SW 1271 (cell line): ENCODE data around the gene USP2.
"Not testable (repeated sequence)": the region's sequence is repeated elsewhere in the genome, so short reads cannot be mapped to it uniquely, and the experiment has no call there.

ENCODE experiments used
- DNase-seq, 2 experiments: peaks; one replicate each; lab custom pipeline; 2025; lab: John Stamatoyannopoulos, UW

Gene USP2

DNA sequence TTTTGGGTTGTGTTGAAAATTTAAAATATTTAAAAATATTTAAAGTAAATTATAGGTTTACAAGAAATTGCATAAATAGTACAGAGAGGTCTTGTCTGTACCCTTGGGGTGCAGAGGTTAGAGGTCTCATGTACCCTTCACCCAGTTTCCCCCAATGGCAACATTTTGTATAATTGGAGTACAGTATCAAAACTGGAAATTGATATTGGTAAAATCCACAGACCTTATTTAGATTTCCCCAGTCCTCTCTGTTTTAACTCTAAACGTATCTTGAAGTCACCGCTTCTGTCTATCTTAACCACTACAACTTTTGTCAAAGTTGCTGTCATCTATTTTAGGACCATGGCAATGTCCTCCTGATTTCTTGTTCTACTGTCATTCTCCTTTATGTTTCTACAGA is 30.6 kb upstream of the USP2 start:
- DNase-seq: no peak

DNA sequence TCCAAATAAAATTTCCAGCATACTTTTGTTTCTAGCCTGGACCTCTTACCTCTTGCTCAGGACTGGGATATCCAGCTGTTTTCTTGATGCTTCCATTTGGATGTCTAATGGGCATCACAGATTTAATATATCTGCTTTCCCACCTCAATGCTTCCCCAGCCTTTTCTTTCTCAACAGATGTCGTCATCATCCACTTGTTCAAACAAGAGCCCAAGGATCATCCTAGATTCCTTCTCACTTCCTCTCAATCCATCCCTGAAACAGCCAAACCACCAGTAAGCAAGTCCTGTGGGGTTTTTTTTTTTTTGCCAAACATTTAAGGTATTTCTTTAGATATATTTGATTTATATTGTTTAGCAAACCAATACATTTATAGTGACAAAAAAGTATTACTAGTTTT is 29.0 kb upstream of the USP2 start:
- no peak for DNase-seq

DNA sequence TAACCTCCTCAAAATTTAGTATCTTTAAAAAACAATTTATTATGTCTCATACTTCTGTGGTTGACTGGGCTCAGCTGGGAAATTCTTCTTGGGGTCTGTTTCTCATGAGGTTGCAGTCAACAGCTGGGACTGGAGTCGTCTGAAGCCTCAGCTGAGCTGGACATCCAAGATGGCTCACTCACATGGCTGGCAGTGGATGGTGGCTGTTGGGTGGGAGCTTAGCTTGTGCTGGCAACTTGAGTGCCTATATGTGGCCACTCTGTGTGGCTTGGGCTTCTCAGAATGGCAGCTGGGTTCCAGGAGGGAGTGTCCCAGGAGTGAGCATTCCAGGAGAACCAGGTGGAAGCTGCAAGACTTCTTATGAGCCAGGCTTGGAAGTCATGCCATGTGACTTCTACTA is 28.2 kb upstream of the USP2 start:
- no peak for DNase-seq

DNA sequence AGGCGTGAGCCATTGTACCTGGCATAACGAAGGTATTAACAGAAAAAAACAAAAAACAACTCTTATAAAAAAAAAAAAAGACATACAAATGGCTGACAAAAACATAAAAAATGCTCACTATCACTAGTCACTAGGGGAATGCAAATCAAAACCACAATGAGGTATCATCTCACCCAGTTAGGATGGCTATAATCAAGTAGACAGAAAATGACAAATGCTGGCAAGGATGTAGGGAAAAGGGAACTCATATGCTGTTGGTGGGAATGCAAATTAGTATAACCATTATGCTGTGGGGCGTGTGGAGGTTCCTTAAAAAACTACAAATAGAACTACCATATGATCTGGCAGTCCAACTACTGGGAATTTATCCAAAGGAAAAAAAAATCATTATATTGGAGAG is 24.5 kb upstream of the USP2 start:
- no peak for DNase-seq

DNA sequence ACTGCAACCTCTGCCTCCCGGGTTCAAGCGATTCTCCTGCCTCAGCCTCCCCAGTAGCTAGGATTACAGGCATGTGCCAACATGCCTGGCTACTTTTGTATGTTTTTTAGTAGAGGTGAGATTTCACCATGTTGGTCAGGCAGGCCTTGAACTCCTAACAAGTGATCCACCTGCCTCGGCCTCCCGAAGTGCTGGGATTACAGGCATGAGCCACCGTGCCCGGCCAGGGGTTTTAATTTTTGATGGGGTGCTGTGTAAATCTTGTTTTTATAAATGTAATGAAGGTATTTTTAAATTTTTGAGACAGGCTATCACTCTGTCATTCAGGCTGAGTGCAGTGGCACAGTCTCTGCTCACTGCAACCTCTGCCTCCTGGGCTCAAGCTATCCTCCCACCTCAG is 24.0 kb upstream of the USP2 start:
- DNase-seq: not testable (repeated sequence)

DNA sequence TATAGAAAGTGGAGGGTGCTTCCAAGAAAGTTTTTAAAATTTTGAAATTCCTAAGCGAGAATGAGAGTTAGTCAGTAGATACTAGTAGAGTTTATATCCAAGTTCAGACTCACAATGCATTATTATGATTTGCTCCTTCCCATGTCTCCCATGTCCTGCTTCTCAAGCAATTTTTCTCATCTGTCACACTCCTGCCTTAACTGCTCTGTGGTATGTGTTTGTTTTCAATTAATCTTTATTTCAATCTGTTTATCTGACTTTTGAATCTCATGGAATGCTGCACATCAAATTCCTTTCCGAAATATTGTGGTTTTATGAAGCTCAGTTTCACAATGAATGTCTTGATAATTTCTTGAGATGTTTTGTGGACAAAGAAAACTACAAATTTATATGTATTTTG is 23.4 kb upstream of the USP2 start:
- no peak for DNase-seq

DNA sequence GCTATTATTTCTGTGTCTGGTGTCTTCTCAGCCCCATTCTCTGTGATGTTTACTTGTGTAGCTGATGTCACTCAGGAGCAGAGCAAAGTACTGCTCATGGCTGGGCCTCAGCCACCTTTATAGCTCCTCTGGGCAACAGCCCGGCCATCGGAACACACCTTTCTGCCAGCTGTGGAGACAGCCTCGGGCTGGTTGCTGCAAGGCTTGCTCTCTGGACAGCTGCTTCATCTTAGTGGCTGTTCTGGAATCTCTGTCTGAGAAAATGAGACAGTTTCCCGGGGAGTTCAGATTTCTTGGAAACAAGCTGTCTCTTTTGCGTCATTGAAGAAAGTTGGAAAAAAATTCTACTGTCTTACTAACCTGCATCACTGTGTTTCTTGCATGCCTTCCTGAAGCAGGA is 21.5 kb upstream of the USP2 start:
- no peak for DNase-seq

DNA sequence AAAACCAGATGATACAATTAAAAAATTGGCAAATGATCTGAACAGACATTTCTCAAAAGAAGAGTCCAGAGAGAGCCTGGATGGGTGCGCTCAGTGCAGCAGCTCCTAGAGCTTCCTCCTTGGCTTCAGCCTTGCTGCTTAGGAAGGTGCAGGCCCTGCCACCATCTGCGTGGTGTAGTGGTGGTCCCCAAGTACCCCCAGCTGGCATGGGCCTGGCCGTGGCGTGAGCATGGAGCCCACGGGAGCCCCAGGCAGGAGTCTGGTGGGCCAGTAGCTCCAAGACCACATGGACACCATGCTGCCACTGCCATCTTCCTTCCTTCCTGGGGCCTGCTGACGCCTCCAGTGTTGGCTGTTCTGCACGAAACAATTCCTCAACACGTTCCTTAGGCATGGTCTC is 21.0 kb upstream of the USP2 start:
- no peak for DNase-seq

DNA sequence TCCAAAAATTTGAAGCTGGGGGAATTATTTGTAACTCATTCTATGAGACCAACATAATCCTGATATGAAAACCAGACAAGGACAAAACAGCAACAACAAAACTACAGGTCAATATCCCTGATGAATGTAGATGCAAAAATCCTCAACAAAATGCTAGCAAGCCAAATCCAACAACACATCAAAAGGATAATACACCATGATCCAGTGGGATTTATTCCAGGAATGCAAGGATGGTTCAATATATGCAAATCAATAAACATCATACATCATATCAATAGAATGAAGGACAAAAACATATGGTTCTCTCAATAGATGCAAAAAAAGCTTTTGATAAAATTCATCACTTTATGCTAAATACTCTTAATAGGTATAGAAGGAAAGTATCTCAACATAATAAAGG is 19.4 kb upstream of the USP2 start:
- no peak for DNase-seq

DNA sequence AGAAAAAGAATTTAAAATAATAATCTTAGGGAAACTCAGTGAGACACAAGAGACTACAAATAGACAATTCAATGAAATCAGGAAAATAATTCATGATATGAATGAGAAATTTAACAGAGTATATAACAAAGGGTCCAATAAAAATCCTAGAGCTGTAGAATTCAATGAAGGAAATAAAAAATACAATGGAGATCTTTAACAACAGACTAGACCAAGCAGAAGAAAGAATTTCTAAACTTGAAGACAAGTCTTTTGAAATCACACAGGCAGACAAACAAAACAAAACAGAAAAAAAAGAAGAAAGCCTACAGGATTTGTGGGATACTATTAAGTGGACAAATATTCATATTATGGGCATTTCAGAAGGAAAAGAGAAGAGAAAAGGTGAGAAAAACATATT is 16.2 kb upstream of the USP2 start:
- no peak for DNase-seq

DNA sequence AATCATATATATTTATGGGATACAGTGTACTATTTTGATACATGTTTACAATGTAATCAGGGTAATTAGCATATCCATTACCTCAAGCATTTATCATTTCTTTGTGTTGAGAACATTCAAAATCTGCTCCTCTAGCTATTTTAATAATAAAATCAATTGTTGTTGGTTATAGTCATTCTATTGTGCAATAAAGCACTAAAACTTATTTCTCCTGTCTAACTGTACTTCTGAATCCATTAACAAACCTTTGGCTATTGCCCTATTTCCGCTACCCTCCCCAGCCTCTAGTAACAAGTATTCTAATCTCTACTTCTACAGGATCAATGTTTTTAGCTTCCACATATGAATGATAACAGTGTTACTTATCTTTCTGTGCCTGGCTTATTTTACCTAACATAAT is 15.3 kb upstream of the USP2 start:
- DNase-seq: no peak

DNA sequence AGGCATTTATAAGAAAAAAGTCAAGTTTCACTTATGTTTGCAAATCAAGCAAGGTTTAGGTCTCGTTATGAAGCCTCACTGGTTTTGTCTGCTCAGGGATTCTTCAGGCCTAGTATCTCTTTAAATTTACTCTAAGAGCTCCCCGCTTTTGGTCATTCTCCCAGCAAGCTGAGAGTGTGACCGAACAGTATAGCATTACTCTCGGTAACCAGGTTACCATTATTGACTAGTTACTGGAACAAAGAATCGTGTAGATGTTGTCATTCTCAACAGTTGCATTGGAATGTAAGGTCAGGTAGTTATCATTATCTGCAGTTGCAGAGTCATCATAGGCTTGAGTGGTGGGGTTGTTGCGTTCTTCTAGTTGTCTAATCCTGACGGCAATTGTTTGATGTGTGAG is 9.8 kb upstream of the USP2 start:
- DNase-seq: no peak

DNA sequence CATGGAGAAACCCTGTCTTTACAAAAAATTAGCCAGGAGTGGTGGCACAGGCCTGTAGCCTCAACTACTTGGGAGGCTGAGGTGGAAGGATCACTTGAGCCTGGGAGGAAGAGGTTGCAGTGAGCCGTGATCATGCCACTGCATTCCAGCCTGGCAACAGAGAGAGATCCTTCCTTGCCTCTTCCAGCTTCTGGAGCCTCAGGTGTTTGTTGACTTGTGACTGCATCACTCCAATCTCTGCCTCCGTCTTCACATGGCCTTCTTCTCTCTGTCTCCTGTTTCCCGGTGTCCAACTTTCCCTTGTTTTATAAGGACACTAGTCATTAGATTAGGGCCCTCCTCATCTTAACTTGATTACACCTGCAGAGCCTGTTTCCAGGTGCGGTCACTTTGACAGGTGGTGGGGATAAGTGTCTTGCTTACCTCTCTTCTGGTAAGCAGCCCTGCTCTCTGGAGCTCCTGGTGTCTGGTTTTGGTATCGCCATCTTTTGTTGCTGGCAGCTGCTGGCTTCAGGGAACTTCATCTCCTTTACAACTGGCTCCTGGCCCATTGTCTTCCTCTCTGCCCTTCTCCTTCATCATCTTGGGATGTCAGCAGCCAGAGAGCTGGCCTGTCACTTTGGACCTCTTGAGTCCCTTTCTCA is 8.2 kb upstream of the USP2 start:
- peak in 1 of 2 experiments; percentile 8 for DNase-seq

DNA sequence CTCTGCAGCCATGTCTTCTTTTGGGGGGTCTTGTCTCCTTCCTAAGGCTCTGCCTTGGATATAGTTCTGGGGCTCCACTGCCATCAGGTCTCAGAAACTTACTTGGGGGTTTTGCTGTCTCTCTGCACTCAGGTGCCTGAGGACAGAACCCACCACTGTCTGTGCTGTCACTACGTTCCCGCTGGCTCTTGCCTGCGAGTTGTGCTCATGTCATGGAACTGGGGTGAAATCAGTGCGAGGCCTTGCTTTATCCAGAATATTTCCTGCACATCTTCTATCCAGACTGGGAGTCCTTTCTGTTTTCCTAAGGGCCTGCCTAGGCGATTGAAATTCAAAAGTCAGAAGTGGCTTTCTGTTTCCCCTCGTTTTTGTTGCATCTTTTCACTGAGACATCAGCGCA is 6.6 kb upstream of the USP2 start:
- DNase-seq: no peak

DNA sequence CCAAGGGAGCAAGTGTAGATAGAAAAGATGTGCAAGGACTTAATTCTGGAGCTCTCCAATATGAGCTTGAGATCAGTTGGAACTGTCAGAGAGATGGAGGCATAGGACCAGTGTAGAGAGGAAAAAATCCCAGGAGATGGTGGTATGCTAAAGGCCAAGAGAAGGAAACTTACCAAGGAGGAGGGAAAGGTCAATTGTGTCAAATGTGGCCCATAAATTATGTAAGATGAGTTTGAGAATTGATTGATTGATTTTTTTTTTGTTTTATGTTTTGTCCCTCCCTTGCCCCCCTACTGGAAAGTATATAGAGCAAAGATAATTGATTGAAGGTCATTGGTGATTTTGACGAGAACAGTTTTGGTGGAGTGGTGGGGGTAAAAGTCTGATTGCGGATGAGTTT is 2.8 kb upstream of the USP2 start:
- no peak for DNase-seq

DNA sequence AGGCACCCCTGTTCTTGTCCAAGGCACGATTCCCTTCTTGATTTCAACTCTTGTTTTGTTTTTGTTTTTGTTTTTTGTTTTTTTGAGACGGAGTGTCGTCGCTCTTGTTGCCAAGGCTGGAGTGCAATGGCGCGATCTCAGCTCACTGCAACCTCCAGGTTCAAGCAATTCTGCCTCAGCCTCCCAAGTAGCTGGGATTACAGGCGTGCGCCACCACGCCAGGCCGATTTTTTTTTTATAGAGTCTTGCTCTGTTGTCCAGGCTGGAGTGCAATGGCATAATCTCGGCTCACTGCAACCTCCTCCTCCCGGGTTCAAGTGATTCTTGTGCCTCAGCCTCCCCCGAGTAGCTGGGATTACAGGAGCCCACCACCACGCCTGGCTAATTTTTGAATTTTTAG is 1.0 kb upstream of the USP2 start:
- not testable (repeated sequence) for DNase-seq

DNA sequence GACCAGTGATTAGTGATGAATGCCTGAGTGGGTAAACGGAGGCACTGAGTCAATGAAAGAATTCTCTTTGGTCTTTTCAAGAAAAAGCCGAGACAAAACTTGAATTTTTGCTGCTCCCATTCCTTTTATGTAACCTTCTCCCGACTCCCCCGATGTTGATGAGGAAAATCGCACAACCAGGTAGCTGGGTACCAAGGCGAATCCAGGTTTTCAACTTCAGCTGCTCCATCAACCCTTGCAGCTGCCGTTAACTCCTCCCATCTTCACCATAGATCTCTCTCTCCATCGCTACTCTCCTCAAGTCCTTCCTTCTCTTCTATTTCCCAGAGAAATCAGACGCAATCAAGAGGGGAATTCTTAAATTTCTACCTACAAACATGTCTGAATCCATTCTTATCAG is 611 bp upstream of the USP2 start:
- no peak for DNase-seq

DNA sequence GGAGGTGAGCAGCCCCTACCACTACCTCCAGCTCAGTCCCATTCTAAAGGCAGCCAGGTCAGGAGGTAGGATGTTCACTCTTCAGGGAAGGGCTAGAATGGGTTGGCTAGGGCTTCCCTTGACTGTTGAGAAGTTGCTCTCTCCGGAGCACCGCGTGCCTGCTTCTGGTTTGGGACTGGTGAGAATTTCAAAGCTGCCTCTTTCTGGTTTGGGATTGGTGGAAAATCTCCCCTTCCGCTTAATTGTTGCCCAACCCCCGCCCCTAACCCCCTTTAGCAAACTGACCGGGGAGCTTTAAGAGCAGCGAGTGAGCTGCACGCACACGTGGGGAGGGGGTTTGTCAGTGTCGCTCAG is 686 bp downstream of the USP2 start:
- no peak for DNase-seq

DNA sequence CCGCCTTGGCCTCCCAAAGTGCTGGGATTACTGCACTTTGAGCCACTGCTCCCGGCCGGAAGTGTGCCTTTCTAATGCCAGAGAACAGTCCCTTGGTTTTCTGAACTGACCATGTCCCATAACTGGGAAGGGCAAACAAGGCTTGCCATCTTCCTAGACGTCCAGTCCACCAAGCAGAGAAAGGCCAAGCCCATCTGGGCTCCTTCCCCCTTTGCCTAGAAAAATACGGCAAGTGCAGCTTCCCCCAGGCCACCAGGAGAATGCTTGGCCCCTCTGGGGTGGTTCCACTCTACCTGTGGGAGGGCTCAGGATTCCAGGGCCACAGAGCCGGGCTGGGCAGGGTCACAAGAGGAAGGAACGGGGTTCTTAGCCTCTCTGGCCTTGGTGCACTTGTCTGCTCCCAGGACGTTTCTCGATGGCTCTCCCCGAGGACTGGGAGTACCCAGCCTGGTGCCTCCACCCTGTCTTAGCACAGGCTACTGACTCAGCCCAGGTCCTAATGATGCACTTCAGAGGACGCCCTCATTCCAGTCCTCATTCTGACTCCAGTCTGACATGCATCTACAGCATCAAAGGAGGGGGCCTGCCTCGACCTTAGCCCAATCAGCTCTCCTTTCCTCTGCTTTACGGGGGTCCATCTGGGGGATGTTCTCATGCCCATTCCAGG is 1.2 kb downstream of the USP2 start:
- DNase-seq: no peak

DNA sequence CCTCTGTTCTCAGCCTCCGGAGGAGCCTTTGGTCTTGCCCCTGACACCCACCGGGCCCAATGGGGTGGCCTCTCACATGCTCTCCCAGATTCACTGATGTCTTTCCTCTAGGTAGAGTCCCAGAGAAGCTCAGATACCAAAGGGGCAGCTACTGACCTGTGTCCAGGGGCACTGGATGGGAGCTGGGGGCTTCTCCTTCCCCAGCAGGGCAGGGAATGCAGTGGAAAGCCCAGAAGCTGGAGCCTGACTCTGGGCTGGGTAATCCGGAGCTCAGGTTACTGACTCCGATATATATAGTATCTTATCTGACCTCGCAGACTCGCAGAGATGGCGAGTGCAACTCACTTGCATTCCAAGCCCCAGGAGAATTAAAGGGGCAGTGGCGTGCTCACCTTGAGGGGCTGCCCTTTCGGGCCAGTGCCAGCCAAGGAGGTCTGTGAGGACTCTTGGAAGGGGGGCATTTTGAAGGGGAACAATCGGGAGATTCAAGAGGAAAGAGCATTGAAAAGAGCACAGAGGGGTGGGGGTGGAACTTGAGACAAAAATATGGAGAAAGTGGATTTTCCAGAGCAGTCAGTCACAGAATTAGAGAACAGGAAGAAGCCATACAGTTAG is 2.5 kb downstream of the USP2 start:
- DNase-seq: no peak

DNA sequence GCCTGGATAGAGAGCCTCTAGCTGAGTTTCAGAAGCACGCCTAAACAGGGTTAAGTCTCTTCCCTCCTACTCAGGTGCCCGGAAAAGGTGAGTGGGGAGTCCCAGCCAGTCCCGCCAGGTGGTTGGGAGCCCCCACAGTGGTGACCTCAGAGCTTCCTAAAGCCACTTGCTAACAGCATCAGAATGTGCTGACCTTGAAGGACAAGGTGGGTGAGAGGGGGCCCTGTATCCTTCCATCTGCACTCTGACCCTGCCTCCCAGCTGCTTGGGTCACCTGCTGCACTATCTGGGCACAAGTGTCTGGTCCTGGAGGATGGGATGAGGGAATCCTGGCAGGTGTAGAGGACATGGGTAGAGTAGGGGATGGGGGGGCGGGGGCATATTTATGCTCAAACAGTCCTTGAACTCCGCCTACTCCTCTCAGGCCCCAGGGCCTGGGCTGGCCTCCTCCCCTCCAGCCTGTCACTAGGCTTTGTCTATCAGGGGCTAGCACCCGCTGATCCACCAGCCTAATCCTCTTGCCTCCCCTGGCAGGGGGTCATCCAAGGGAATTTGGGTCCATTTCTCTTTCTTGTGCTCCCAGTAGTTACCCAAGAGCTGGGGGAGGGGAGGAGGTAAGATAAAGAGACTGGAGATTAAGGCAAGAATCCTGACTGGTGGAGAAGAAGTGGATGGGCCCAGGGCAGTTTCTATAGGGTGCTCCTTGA is 3.4 kb downstream of the USP2 start:
- no peak for DNase-seq

DNA sequence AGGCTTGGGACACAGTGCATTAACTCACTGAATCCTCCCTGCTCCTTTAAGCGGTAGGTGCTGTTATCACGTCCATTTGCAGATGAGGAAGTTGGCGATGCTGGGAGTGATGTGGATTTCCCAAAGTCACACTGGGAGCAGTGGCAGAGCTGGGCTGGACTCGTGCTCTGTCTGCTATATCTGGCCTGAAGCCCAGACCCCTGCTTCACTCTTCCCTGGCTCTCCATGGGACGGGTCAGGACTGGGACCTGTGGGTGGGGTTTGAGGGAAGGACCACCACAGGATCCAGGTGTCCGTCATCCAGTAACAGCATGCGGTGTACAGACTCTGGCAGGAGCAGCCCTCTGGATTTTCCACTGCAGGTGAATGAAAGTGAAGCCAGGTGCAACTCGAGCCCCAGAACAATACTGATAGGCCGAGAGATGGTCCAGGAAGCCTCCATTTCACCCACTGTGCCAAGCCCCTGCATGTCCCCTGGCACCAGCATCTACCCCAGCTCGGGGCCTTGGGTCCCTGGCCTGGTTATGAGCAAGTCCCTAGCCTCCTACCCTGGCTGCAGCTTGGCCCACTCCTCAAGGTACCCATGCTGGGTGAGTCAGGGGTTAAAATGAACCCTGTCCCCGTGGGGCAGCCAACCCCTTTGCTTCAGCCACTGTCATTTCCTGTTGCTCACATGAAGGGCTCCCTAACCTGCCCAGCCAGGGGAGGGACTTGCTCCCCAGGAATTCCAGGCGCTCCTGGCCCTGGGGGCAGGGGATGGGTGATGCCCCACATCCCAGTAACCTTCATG is 4.2 kb downstream of the USP2 start:
- DNase-seq: no peak
